Measurements from ENCODE around the gene DSCAML1. TPM values are rescaled to one million over a fixed set of nuclear protein-coding genes. Genes with fewer than 3 reads are reported as not detected.

The DSCAML1 gene
- total RNA-seq, 1 experiment from 2014 or later, result not detected

DNA sequence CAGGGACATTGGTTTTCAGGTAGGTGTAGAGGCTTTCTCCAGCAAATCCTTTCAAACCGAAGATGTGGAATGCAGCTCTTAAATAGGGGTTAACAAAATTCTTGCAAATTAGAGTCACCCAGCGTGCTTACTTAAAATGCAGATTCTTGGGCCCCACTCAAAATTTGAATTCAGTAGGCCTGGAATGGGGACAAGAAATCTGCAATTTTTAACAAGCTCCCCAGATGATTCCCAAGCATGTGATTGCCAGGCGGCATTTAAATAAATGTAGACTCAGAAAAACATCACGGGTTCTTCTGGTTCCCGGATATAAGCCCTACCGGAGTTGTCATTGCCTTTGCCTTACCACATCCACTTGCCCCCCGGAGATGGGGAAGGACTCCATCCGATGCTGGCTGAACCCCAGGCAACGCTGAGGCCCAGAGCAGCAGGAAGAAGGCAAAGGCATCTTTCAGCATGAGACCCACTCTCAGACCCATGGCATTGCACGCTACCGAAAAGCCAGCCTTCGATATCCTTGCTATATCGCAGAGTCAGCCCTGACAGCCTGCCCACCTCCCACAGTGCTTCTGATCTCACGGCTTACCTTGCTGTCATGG, 134.2 kb downstream of the DSCAML1 start:
- DNase-seq (ENCODE audit: low spot score), result no peak

DNA sequence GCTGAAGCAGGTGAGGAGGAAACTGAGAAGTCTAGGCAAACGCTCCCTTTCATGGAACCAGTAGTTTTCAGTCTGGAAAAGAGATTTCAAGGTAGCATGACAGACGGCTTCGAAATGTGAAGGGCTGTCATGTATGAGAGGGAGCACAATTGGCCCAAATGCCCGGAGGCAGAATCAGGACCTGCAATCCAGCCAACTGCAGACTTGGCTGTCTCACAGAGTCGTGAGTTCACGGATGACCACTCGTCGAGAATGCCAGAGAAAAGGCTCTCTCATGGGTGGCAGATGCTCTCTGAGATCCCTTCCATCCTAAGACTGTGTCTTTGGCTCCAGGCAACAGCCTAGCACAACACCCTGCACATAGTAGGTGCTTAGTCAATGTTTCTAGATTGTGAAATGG, 134.8 kb downstream of the DSCAML1 start:
- no peak for DNase-seq (ENCODE audit: low spot score)

DNA sequence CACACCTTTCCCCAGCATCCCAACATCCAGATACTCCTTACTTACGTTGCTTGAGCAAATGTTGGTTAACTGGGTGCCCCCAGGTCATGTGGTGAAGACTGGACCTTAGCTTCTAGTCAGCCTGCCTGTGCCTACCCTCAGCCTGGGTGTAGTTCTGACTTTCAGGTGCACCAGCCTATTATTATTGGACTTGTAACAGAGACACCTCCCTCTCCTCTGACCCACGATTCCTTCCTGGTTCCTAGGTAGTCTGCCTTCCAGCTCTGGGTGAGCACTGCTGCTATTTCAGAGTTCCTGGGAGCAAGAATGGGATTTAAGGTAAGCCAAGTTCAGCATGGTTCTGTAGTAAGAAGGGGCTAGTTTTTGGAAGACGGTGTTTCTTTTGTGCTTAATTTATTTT, 138.2 kb downstream of the DSCAML1 start:
- no peak for DNase-seq (ENCODE audit: low spot score)

DNA sequence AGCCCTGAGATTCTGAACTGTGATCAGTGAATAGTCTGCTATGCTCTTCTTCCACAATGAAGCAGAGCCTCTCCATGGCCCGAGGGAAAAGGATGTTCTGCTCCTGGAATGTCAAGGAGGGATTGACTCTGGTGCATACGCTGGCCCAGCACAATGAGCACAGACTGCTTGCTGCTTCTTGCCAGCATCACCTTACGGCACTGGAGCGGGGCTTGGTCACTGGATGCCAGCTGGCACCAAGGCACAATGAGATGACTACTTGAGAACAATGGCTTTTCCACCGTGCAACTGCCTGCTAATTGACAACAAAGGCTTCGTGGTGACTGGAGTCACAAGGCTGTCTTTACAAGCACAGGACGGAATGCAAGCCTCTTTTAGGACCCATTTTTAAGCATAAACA, 139.2 kb downstream of the DSCAML1 start:
- DNase-seq (ENCODE audit: low spot score), result no peak

DNA sequence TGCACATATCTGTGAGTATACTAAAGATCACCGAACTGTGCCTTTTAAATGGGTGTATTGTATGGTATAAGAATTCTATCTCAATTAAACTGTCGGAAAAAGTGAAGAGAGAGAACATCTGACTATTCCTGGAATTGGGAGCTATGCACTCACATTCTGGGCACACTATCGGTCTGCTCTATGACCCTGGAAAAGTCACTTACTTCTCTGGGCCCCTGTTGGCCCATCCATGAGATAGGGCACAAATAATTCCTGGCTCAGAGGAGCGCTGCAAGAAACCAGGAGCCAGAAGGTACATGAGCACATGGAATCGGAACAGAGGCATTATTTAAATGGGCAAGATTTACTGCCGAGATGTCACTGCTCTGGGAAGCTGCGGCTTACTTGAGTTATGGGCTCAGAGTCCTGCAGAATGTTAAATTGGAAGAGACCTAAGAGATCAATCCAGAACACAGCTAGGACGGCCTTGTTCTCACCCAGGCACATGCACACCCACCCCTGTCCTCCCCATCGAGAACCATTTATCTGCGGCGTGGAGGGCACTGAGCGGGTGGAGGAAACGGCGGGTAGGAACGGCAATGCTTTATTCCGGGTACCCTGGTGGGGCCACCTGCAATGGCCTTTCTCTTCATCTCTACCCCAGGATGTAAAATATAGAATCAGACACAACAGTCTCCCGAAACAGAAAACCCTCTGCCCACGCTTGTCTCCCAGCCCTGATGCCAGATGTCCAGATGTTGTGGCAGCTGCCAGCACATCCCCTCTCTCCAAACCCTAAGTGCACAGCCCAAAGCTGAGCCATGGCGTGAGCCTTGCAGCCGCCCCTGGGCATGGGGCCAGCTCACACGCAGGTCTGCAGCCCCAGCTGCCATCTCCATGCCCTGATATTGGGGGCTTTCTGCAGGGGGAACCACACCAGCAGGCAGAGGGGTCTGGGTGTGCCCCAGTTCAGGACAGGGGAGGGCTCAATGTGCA, 142.4 kb downstream of the DSCAML1 start:
- DNase-seq (ENCODE audit: low spot score), result no peak

DNA sequence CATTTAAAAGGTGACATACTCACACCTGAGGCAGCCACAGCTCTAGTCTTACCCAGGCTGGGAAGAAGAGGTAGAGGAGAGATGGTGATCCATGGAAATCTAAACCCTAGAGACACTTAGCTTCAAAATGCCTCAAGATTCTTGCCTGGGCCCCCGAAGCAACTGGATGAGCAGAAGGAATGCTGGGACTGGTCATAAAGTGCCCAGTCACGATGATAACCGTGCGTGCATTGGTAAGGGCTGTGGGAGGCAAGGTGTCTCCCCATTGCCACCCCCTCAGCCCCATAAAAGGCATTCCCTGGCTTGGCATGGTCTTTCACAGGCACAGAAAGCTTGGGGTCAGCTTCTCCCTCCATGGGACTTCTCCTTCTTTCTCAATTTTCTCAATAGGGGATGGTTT, 144.5 kb downstream of the DSCAML1 start:
- no peak for DNase-seq (ENCODE audit: low spot score)

DNA sequence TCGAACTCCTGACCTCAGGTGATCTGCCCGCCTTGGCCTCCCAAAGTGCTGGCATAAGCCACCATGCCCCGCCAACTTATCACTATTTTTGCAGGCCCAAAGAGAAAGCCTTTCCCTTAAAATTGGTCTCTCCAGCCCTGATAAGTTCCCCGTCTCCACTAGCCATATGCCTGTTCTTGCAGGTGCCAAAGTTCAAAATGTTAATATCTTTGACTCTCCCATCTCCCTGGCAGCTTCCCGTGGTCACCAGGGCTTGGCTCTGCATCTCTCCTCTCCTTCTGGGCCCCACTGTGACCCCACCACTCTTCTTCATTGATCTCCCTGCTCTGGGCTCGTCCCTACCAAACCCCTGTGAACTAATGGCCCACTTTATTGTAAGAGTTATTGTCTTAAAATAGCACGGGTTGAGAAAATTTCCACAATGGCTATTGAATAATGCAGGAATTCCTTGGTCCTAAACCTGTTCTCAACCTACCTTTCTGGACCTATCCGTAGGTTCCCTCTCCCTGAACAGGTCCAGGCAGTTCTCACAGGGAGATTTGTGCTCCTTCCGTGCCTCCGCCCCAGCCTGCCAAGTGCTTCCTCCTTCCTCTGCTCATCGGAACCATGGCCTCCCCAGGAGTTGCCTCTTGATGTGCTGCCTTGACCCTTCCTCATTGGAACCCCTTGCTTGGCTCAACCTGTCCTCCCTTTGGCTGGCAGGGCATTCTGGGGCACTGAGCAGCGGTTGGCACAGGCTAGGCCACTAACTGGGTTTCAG, 147.5 kb downstream of the DSCAML1 start:
- no peak for DNase-seq (ENCODE audit: low spot score)

DNA sequence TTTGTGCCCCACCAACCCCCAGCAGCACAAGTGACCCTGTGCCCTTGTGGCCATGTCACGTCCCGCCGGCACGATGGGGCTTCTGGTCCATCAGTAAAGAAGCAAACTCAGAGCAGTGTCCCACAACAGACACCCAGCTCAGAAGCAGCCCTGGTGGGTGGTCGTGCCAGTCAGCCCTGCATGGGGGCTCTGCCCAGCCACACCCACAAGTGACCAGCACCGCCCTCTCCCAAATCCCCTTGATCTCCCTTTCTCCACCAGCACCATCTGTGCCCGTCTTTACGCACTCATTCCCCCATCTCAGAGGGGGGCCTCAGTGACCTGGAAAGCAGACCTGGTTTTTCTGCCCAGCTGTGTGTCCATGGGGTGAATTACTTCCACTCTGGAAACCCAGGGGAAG, 149.1 kb downstream of the DSCAML1 start:
- no peak for DNase-seq (ENCODE audit: low spot score)

DNA sequence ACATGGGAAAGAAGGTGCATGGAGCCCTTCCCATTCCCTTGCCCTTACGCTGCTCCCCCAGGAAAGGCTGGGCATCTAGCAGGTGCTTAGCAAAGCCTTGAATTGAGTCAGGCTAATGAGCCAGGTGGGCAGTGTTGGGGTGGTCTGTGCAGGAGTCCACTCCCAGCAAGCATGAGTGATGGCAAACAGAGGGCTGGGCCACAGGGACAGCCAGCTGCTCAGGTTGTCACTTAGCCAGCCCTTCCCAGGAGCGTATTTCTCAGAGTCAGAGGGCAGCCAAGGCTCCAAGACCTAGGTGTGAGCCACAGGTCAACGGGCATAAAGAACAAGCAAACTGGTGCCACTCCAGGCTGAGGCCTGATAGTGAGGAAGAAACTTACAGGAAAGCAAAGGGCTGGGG, 149.8 kb downstream of the DSCAML1 start:
- no peak for DNase-seq (ENCODE audit: low spot score)

DNA sequence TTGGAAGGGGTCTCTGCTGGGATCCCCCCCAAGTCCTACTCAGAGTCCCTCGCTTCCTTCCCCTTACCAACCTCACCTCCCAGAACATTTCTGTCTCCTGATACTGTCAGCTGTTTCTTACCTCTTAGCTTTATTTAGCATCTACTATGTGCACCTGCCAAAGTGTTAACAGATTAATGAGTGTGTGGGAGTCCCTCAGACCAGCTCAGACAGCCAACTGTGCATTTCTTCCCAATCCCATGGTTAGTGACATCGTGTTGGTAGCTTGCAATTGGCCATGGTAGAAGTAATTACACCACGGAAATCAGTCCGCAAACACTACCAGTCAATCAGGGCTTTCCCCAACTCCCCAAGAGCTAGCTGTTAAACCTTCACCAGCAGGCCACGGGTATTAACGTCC, 150.6 kb downstream of the DSCAML1 start:
- no peak for DNase-seq (ENCODE audit: low spot score)

DNA sequence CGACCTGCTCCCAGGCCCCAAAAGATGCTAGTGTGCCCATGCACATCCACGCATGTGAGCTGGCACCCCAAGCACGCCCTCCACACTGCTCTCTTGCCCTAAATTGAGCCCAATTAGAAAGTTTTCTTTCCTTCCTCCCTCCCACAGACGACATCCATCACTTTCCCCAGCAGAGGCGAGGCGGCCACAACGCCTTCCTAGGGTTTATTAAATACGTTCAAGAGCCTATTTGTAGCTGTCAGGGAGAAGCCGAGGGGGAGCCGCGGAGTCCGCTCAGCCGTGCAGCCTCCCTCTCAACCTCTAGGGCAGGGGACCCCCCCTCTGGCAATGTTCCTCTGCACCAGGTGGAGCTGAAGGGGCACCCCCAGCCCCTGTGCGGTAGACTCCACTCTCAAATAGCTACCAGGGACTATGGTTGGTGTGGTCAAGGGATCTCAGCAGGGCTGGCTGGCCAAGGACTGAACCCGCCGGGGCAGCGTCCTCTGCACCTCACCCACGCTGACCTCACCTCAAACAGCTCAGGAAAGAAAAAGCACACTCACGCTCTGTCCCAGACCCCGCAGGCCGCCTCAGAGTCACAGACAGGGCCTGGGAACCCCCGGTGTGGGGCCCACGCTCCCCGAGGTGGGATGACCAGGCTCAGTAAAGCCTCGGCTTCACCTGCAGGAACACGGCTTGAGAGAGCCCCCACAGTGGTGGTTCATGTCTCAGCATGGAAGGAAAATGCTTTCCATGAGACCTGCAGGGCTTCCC, 152.4 kb downstream of the DSCAML1 start:
- no peak for DNase-seq (ENCODE audit: low spot score)

DNA sequence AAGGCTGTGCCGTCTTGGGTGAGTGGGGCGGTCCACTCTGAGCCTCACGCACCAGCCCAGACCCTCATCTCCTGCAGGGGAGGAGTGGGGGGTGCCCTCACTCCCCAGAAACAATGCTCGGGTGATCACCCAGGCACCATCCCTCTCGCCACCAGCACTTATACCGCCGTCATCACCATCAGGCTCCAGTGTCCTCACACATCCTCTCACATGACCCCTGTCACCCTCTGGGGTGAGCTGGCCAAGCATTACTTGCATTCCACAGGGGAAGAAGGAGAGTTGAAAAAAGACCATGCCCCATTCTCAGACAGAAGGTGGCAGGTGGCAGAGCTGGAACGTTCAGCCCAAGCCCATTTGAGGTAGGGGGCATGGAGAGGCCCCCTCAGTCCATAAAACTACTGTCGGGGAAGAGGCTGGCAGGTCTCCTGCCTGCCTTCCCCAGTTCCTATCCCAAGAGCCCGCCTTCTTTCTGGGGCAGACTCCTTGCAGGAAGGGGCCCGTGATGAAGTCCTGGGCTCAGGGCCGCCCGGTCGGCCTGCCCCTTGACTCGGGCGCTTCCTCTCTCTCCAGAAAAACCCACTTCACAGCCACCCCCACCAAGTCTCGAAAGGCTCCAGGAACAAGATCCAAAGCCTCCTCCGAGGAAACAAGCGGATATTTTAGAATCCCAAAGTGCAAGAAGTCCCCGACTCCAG, 153.3 kb downstream of the DSCAML1 start:
- no peak for DNase-seq (ENCODE audit: low spot score)

DNA sequence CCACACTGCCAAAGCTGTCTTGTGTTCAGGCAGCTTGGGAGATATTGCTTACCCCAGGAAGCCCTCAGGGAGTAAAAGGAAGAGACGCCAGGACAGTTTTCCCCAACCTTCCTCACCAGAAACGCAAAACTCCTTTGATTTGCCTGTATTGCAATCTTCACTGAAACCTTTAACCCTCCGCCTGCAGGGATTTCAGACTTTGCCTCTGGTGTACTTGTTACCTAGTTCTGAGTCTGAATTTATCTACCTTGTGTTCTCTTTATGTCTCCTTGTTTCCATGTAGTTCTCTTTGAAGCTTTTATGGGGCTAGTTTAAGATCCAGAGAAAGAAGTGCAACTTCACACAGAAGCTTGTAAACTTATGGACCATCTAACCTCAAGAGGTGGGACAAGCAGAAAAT, 154.2 kb downstream of the DSCAML1 start:
- no peak for DNase-seq (ENCODE audit: low spot score)

DNA sequence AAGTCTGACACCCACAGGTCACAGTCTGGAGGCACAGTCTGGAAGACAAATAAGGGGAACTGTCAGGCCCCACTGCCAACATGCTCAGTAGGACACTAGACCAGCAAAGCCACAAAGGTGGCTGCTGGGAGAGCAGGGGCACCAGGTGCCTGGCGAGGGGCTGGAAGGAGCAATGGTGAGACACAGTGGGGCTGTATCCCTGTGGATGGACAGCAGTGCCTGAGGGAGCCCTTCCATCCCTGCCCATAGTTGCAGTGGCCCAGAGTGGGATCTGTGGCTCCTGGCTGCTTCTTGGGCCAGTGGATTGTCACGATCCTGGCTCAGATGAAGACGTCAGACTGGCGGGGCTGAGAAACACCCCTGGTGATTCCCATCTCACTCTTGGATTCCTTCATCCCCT, 154.6 kb downstream of the DSCAML1 start:
- no peak for DNase-seq (ENCODE audit: low spot score)

DNA sequence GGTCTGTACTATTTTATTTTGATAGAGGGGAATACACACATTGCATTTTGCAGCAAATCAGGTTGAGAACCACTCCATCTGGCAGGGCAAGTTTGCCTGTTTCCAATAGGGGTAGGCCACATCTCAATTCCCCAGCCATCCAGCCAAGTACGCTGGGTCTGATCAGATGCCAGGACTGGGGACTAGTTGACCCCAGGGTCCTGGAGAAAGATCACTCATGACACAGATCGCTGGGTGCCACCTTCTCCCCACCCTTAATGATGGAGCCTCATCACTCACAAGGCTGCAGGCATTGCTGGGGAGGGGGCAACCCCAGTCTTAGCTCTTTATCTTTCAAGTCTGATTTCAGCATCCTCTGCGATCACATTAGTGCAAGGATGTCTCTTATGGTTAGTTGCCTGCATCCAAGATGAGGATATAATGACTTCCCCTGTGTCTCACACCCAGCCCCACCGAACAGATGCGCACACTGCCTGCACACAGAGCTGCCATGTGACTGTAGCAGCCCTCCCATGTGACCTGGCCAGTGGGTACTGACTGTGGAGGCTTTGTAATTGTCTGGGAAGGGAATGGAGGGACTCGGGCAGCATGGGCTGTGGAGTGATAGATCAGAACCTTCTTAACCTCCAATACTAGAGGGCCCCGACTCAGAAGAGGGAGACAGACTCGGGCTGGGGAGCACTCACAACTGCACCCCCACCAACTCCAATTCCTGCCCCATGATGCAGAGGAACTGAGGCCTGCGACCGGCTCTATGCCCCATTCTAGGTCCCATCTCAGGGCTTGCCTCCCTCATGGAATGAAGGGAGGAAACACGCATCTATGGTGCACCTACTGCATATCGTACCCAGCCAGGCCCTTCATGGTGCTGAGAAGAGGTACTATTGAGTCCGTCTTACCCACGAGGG, 155.8 kb downstream of the DSCAML1 start:
- no peak for DNase-seq (ENCODE audit: low spot score)

DNA sequence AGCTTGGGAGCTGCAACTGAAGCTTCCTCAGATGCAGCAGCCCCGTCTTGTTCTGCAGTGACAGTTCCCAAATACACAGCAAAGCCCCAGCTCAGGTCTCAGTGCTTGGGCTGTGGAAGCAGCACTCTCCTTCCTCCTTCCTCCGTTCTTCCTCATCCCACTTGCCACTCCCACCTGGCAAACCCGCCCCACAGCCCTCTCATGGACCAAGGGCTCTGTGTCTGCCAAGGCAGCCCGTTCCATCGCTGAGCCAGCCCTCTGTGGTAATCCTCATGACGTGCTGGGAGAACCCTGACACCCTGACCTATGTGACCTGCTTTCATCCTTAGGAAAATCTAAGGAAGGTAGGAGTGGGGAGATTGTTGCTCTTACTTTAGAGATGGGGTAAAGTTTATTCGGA, 157.0 kb downstream of the DSCAML1 start:
- DNase-seq (ENCODE audit: low spot score), result no peak

DNA sequence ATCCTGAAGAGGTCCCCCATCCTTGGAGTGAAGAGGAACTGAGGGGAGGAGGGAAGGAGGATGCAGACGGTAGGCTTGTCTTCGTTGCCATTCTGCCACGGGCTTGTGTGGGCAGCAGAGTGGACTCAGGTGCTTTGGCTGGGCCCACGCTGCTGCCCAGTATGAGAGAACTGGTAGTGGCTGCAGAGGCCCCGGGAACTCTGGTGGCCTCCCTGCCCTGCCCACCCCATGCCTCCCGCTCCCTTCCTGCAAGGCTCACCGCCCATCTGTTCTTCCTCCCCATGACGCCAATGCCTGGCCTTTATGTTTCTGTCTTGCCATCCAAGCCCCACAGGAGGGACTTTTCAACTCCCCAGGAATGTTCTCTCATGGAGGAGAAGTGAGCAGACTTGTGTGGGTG, 157.4 kb downstream of the DSCAML1 start:
- DNase-seq (ENCODE audit: low spot score), result no peak

DNA sequence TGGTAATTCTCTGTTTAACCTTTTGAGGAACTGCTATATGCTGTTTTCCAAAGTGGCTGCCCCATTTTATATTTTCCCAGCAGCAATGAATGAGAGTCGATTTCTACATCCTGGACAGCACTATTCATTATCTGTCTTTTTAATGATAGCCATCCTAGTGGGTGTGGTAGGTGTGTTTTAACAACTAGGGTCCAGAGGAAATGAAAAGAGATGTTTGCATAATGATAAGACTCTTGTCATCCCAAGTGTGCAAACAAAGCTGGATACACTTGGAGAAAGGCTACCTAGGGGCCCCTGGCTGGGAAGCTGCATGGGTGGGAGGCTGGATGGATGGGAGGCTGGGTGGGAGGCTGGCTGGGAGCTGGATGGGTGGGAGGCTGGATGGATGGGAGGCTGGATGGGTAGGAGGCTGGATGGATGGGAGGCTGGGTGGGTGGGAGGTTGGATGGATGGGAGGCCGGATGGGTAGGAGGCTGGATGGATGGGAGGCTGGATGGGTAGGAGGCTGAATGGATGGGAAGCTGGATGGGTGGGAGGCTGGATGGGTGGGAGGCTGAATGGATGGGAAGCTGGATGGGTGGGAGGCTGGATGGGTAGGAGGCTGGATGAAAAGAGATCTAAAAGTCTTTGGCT, 158.0 kb downstream of the DSCAML1 start:
- DNase-seq (ENCODE audit: low spot score), result no peak

DNA sequence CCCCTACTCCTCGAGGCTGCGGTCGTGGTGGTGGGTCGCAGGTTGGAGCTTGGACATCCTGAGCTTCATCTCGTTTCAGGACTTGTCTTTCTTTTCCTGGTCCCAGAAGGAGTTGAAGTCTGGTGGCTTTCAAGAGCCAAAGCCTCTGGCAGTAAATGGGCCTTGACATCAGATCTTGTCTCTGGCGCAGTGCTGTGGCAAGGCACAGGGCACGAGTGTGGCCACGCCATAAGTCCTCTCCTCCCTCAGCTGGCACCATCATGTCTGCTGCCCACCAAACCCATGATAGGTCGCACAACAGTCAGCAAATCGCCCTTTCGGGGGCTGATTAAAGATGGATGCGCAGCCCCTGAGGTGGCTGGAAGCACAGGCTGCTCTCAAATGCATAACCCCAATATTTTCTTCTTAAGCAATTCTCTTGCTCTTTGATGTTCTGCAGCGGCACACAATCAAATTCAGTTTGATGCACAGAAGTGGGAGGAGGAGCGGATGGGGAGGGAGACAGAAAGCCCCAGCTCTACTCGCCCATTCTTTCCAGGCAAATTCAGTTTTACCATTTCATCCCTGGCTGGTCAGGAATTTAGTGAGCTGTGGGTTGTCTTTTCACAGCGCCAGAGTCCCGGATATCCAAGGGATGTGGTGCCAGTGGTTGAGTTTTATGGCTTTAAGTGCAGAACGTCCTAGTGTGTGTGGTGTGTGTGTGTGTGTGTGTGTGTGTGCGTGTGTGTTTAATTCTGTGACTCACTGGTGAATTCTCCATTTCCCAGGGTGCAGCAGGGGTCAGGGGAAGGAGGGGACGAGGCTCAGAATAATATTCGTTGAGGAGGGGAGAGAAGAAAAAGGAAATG, 162.0 kb downstream of the DSCAML1 start:
- DNase-seq (ENCODE audit: low spot score), result no peak

Data from A172 (cell line).